DMS 273 treated with DMSO at 0.1 percent for 48 hours (cell line): ENCODE data around the gene HIVEP3.

Experiments used
- DNase-seq: peaks from one replicate; lab custom pipeline; 2025; lab: John Stamatoyannopoulos, UW

HIVEP3 gene

GRCh38 chr1:41682845-41683625, 235.7 kb downstream of the HIVEP3 start:
- DNase-seq, result no peak

- DNase-seq, result no peak
Observed at GRCh38 chr1:41682149-41682548, 236.6 kb downstream of the HIVEP3 start.

- no peak for DNase-seq
Observed at GRCh38 chr1:41681331-41682098, 237.2 kb downstream of the HIVEP3 start.

GRCh38 chr1:41679994-41680393, 238.7 kb downstream of the HIVEP3 start:
- DNase-seq, result no peak

- no peak for DNase-seq
Observed at GRCh38 chr1:41679531-41679930, 239.2 kb downstream of the HIVEP3 start.

- no peak for DNase-seq
Observed at GRCh38 chr1:41678111-41678878, 240.4 kb downstream of the HIVEP3 start.

GRCh38 chr1:41677620-41678019, 241.1 kb downstream of the HIVEP3 start:
- no peak for DNase-seq

GRCh38 chr1:41675401-41675800, 243.3 kb downstream of the HIVEP3 start:
- DNase-seq, result no peak

- DNase-seq, result no peak
Observed at GRCh38 chr1:41674522-41674921, 244.2 kb downstream of the HIVEP3 start.

GRCh38 chr1:41673806-41674205, 244.9 kb downstream of the HIVEP3 start:
- no peak for DNase-seq

- no peak for DNase-seq
Observed at GRCh38 chr1:41673378-41673777, 245.3 kb downstream of the HIVEP3 start.

- DNase-seq, result no peak
Observed at GRCh38 chr1:41672641-41673361, 245.9 kb downstream of the HIVEP3 start.

GRCh38 chr1:41672173-41672572, 246.5 kb downstream of the HIVEP3 start:
- no peak for DNase-seq

- no peak for DNase-seq
Observed at GRCh38 chr1:41671116-41671755, 247.5 kb downstream of the HIVEP3 start.

GRCh38 chr1:41670217-41670957, 248.3 kb downstream of the HIVEP3 start:
- no peak for DNase-seq

- DNase-seq, result no peak
Observed at GRCh38 chr1:41668967-41669366, 249.8 kb downstream of the HIVEP3 start.

- no peak for DNase-seq
Observed at GRCh38 chr1:41668054-41668660, 250.6 kb downstream of the HIVEP3 start.

GRCh38 chr1:41666981-41667631, 251.6 kb downstream of the HIVEP3 start:
- DNase-seq, result no peak
